Measurements from ENCODE around the gene CDH13.

- TF ChIP-seq POLR2A (IDR thresholded peaks at IDR 0.05) (no peak), CTCF (IDR thresholded peaks at IDR 0.05) (no peak)
Observed at GRCh38 chr16:83220066-83220465, 593.3 kb downstream of the CDH13 start.

All from thyroid gland (tissue), 4 donors.